NCI-H1436 treated with DMSO at 0.1 percent for 48 hours (cell line): ENCODE results near the gene CLK1.
"Not testable (repeated sequence)": the region's sequence is repeated elsewhere in the genome, so short reads cannot be mapped to it uniquely, and the experiment has no call there.

ENCODE experiments used
- DNase-seq: peaks from one replicate; lab custom pipeline; 2025; lab: John Stamatoyannopoulos, UW

CLK1 gene

GRCh38 chr2:200851398-200852248, 12.8 kb downstream of the CLK1 start:
- DNase-seq = no peak

GRCh38 chr2:200850512-200851256, 13.8 kb downstream of the CLK1 start:
- no peak for DNase-seq

GRCh38 chr2:200847939-200848338, 16.5 kb downstream of the CLK1 start:
- no peak for DNase-seq

- no peak for DNase-seq
These were observed 17.2 kb downstream of the CLK1 start for GRCh38 chr2:200847269-200847668.

GRCh38 chr2:200845669-200846325, 18.7 kb downstream of the CLK1 start:
- no peak for DNase-seq

- no peak for DNase-seq
These were observed 19.3 kb downstream of the CLK1 start for GRCh38 chr2:200845194-200845593.

- no peak for DNase-seq
These were observed 20.2 kb downstream of the CLK1 start for GRCh38 chr2:200843993-200844948.

GRCh38 chr2:200839513-200839912, 24.9 kb downstream of the CLK1 start:
- no peak for DNase-seq

GRCh38 chr2:200834701-200835100, 29.8 kb downstream of the CLK1 start:
- DNase-seq = no peak

- DNase-seq = no peak
These were observed 35.2 kb downstream of the CLK1 start for GRCh38 chr2:200829258-200829655.

GRCh38 chr2:200828572-200829257, 35.7 kb downstream of the CLK1 start:
- no peak for DNase-seq

GRCh38 chr2:200828104-200828503, 36.4 kb downstream of the CLK1 start:
- no peak for DNase-seq

GRCh38 chr2:200821686-200822245, 42.7 kb downstream of the CLK1 start:
- no peak for DNase-seq

- DNase-seq = no peak
These were observed 43.8 kb downstream of the CLK1 start for GRCh38 chr2:200820573-200821234.

- DNase-seq = not testable (repeated sequence)
These were observed 45.7 kb downstream of the CLK1 start for GRCh38 chr2:200818732-200819131.

- DNase-seq = no peak
These were observed 49.5 kb downstream of the CLK1 start for GRCh38 chr2:200814917-200815316.

- no peak for DNase-seq
These were observed 50.1 kb downstream of the CLK1 start for GRCh38 chr2:200814276-200814815.

GRCh38 chr2:200812122-200813022, 52.1 kb downstream of the CLK1 start:
- no peak for DNase-seq
